ENCODE measurements around the gene DSC2.

DNA sequence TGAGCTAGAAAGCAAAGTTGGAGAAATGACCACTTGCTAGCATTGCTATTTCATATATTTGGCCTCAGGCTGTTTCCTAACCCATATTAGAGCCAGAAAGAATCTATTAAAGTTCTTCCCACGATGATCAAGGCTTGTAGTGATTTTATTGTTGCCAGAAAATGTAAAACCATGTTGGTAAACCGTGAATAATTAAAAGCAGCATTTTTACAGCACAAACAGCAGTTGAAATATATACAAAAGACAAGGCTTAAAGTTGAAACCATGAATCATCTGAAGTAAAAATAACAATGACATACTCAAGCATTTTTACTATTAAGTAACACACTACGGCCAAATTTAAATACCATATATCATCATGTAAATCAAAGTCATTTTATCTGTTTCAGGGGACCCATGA is 32.0 kb downstream of the DSC2 start:
- TF ChIP-seq CREB5 (CRISPR knock-in tag; IDR thresholded peaks at IDR 0.05; ENCODE audit: low read depth) (no peak), ZFP3 (CRISPR knock-in tag; IDR thresholded peaks at IDR 0.05) (no peak), ZNF8 (CRISPR knock-in tag; IDR thresholded peaks at IDR 0.05) (no peak)

Measured in SK-N-SH treated with all-trans-retinoic acid at 6 μM for 48 hours (cell line).